HFFc6 (cell line): ENCODE measurements around the gene NELFE. TPM values are rescaled to one million over a fixed set of nuclear protein-coding genes. Genes with fewer than 3 reads are reported as not detected.
A peak's percentile ranks its signal among the peaks of the same experiment; 100 is the strongest.
"Not testable (repeated sequence)": the region's sequence is repeated elsewhere in the genome, so short reads cannot be mapped to it uniquely, and the experiment has no call there.

Experiments used
- DNase-seq: peaks from one replicate; pipeline ENCODE4 v3.0.0-alpha.2; 2018
- H3K27ac Mint-ChIP-seq: 2 replicates; pipeline ENCODE4 v1.8.0; 2020; ENCODE audit warnings: mild to moderate bottlenecking, mixed read lengths
- H3K27me3 Mint-ChIP-seq: 2 replicates; pipeline ENCODE4 v1.8.0; 2021; ENCODE audit warnings: mild to moderate bottlenecking, moderate library complexity, mixed read lengths; ENCODE audit not compliant: insufficient read depth
- H3K36me3 Mint-ChIP-seq: 2 replicates; pipeline ENCODE4 v1.8.0; 2021; ENCODE audit warnings: low read depth, mixed read lengths
- H3K4me1 Mint-ChIP-seq: 2 replicates; pipeline ENCODE4 v1.8.0; 2020; ENCODE audit warnings: low read depth, mixed read lengths
- H3K4me3 Mint-ChIP-seq: 2 replicates; pipeline ENCODE4 v1.8.0; 2020; ENCODE audit warnings: mild to moderate bottlenecking, moderate library complexity, mixed read lengths
- H3K9me3 Mint-ChIP-seq: 2 replicates; pipeline ENCODE4 v1.8.0; 2020; ENCODE audit warnings: mild to moderate bottlenecking, mixed read lengths
- total RNA-seq, 6 experiments: library from RNA; stranded (reverse); fragmentation: NEBNext Ultra II Directional; extraction: Animal tissue kit (Norgen Biotek cat#: 25700); gene quantifications; 2 replicates in 1 of 6; 3 replicates in 5 of 6; pipeline ENCODE4 v1.2.3, GENCODE V29; 2021
- TF ChIP-seq, protein P1 (sequence below): fragments of 200-600 bp; sonication (generic); IDR thresholded peaks from 2 replicates; pipeline ENCODE4 v1.5.0; 2021; ENCODE audit warnings: antibody characterized with exemption, mild to moderate bottlenecking

The NELFE gene
- total RNA-seq, 6 experiments from 2014 or later = 63.4 to 87.0 (median 78.7) TPM

DNA sequence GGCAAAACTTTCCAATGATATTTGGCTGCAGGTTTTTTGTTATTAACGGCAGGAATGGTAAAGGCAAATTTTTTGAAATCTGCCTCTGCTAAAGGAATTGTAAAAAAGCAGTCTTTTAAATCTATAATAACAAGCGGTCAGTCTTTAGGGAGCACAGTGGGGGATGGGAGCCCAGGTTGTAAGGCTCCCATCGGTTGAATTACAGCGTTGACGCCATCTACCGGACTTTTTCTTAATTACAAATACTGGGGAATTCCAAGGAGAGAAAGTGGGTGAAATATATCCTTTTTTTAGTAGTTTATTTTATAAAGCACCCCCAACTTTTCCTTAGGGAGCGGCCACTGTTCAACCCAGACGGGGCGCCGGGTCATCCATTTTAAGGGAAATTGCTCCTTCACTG, 30.6 kb upstream of the NELFE start:
- not testable (repeated sequence) for H3K4me3 Mint-ChIP-seq, H3K9me3 Mint-ChIP-seq, H3K36me3 Mint-ChIP-seq, H3K4me1 Mint-ChIP-seq, H3K27me3 Mint-ChIP-seq, H3K27ac Mint-ChIP-seq, DNase-seq

DNA sequence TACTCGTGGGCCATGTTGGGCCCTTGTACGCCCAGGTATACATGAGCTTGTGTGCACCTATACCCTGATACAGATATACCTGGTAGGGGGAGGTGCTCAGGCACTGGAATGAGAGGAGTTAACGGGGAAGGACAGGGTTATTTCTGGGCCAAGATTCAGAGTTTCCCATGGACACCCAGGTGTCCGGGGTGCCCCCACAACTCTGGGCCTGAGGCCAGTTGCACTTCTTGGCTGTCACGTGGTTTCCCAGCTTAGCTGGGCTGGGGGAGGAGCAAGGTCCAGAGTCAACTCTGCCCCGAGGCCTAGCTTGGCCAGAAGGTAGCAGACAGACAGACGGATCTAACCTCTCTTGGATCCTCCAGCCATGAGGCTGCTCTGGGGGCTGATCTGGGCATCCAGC, 23.0 kb upstream of the NELFE start, which contains the start of gene C4A:
Gene C4A, plus strand, starts transcription at position 314 of the 400 bp plus-strand sequence. Its CDS starts 51 bp downstream, at position 365.
- H3K4me3 Mint-ChIP-seq, H3K27ac Mint-ChIP-seq, H3K9me3 Mint-ChIP-seq, H3K36me3 Mint-ChIP-seq, H3K27me3 Mint-ChIP-seq, DNase-seq, H3K4me1 Mint-ChIP-seq: not testable (repeated sequence)

DNA sequence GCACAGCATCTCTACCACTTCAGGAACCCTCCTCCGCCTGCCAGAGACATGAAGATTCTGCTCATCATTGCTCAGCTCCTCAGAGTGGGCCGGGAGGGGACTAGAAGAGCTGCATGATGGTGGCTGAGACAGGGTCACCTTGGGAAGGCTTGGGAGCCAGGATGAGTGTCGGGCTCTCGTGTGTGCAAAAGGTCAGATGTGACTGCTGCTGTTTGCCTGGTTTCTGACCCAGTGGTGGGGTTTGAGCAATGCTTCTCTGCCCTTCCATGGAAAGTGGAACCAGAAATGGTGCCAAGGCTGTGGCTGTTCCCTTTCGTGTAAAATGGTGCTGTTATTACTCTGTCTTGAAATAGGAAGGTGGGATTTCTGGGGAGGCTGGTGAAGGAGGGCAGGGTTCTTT, 22.2 kb upstream of the NELFE start:
- not testable (repeated sequence) for DNase-seq, H3K27me3 Mint-ChIP-seq, H3K4me3 Mint-ChIP-seq, H3K9me3 Mint-ChIP-seq, H3K36me3 Mint-ChIP-seq, H3K27ac Mint-ChIP-seq, H3K4me1 Mint-ChIP-seq

DNA sequence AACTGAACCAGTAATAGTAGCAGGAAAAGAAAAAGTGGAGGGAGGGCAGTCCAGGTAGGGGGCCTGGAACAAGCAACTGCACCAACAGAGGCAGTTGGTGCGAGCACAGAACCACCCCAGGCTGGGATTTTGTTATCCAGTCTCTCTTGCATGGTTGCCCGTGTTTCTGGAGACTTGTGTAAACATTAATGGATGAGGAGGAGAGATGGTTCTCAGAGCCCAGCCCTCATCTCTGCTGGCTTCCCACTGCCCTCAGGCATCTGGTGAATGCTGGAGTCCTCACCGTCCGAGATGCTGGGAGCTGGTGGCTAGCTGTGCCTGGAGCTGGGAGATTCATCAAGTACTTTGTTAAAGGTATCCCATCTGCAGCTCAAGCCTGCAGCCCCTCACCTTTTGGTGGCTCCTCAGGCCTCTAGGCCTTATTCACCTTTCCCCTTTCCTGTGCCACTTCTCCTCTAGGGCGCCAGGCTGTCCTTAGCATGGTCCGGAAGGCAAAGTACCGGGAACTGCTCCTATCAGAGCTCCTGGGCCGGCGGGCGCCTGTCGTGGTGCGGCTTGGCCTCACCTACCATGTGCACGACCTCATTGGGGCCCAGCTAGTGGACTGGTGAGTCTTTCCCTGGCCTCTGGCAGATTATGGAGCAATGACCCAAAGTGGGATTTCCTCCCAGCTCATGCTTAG, 21.6 kb upstream of the NELFE start:
- H3K4me1 Mint-ChIP-seq, DNase-seq, H3K9me3 Mint-ChIP-seq, H3K4me3 Mint-ChIP-seq, H3K36me3 Mint-ChIP-seq, H3K27me3 Mint-ChIP-seq: not testable (repeated sequence)
- H3K27ac Mint-ChIP-seq = peak overlapping the region; percentile 29; the same call in 1 of the 2 replicates

DNA sequence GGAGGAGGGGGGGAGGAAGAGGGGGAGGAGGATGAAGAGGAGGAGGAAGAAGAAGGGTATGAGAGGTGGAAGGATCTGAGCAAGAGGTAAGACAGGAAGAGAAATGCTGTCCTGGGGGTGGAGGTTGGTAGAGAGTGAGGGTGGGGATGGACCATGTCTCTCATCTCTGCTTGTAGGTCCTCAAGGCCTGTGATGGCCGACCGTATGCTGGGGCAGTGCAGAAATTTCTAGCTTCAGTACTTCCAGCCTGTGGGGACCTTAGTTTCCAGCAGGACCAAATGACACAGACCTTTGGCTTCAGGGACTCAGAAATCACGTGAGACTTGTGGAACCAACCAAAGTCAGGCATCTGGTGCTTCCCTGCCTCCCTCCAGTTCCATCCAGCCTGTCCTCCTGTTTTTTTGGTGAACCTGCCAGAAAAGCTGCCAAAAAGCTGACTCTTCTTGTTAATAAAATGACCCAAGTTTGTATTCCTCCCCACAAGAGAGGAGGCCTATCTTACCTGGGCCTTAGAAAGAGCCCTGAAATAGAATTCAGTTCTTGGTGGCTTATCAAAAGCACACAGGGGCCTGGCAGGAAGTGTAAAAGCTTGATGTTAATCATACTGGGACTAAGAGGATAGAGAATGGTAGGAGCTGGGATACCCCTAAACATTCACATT, 20.6 kb upstream of the NELFE start:
- Mint-ChIP-seq H3K4me1 (no peaks in the 10 kb centered on the region), H3K4me3 (no peak overlapping the region), H3K27me3 (no peaks in the 10 kb centered on the region), H3K27ac (no peak overlapping the region), H3K9me3 (no peaks in the 10 kb centered on the region), H3K36me3 (no peaks in the 10 kb centered on the region)
- TF ChIP-seq, protein P1, sequence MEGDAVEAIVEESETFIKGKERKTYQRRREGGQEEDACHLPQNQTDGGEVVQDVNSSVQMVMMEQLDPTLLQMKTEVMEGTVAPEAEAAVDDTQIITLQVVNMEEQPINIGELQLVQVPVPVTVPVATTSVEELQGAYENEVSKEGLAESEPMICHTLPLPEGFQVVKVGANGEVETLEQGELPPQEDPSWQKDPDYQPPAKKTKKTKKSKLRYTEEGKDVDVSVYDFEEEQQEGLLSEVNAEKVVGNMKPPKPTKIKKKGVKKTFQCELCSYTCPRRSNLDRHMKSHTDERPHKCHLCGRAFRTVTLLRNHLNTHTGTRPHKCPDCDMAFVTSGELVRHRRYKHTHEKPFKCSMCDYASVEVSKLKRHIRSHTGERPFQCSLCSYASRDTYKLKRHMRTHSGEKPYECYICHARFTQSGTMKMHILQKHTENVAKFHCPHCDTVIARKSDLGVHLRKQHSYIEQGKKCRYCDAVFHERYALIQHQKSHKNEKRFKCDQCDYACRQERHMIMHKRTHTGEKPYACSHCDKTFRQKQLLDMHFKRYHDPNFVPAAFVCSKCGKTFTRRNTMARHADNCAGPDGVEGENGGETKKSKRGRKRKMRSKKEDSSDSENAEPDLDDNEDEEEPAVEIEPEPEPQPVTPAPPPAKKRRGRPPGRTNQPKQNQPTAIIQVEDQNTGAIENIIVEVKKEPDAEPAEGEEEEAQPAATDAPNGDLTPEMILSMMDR = no peak
- DNase-seq = no peak

DNA sequence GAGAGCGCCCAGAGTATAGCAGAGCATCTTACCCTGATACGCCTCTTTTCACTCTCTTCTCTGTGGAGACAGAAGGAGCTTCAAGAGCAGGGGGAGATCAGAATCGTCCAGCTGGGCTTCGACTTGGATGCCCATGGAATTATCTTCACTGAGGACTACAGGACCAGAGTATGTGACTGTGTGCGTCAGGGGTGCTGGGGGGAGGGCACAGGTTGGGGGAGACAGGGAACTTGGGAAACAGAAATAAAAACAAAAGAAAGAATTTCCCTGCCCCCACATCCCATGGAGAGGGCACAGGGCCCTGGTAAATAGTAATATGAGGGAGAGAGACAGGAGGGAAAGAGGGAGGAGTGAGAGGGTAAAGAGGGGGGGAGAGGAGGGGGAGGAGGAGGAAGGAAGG, 20.1 kb upstream of the NELFE start:
- no peaks in the 10 kb centered on the region for H3K36me3 Mint-ChIP-seq
- TF ChIP-seq, protein P1 = no peak
- H3K4me1 Mint-ChIP-seq = peaks cover 4% of the 10 kb centered on the region
- H3K27me3 Mint-ChIP-seq = no peaks in the 10 kb centered on the region
- no peak for DNase-seq
- no peak overlapping the region for H3K4me3 Mint-ChIP-seq
- H3K27ac Mint-ChIP-seq = no peak overlapping the region
- no peaks in the 10 kb centered on the region for H3K9me3 Mint-ChIP-seq

DNA sequence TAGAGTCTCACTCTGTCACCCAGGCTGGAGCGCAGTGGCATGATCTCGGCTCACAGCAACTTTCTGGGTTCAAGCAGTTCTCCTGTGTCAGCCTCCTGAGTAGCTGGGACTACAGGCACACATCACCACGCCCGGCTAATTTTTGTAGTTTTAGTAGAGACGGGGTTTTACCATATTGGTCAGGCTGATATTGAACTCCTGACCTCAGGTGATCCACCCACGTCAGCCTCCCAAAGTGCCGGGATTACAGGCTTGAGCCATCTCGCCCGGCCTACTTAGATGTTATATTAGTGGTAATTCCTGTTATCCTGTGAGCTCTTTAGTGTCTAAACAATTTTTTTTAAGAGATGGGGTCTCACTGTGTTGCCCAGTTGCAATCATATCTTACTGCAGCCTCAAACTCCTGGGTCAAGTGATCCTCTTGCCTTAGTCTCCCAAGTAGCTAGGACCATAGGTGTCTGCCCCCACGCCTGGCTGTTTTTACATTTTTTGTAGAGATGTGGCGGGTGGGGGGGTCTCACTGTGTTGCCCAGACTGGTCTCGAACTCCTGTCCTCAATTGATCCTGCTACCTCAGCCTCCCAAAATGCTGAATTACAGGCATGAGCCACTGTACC, 19.2 kb upstream of the NELFE start:
- DNase-seq = no peak
- H3K36me3 Mint-ChIP-seq = peaks cover 6% of the 10 kb centered on the region
- H3K4me3 Mint-ChIP-seq = no peak overlapping the region
- TF ChIP-seq, protein P1 = no peak
- H3K27me3 Mint-ChIP-seq = no peaks in the 10 kb centered on the region; the same call in 1 of the 2 replicates
- H3K9me3 Mint-ChIP-seq = no peaks in the 10 kb centered on the region
- H3K4me1 Mint-ChIP-seq = peaks cover 13% of the 10 kb centered on the region
- no peak overlapping the region for H3K27ac Mint-ChIP-seq

DNA sequence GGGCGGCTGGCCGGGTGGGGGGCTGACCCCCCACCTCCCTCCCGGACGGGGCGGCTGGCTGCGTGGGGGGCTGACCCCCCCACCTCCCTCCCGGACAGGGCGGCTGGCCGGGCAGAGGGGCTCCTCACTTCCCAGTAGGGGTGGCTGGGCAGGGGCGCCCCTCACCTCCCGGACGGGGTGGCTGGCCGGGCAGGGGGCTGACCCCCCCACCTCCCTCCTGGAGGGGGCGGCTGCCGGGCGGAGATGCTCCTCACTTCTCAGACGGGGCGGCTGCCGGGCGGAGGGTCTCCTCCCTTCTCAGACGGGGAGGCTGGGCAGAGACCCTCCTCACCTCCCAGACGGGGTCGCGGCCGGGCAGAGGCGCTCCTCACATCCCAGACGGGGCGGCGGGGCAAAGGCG, 17.3 kb upstream of the NELFE start:
- H3K9me3 Mint-ChIP-seq, H3K4me3 Mint-ChIP-seq, DNase-seq, H3K27ac Mint-ChIP-seq: not testable (repeated sequence)
- Mint-ChIP-seq H3K27me3 (peaks cover 12% of the 10 kb centered on the region), H3K4me1 (peaks cover 18% of the 10 kb centered on the region), H3K36me3 (peaks cover 16% of the 10 kb centered on the region)
